ENCODE data around the gene NAE1. TPM values are rescaled to one million over a fixed set of nuclear protein-coding genes. Genes with fewer than 3 reads are reported as not detected.

Gene NAE1
- total RNA-seq, 1 experiment from 2014 or later: 146 TPM

DNA sequence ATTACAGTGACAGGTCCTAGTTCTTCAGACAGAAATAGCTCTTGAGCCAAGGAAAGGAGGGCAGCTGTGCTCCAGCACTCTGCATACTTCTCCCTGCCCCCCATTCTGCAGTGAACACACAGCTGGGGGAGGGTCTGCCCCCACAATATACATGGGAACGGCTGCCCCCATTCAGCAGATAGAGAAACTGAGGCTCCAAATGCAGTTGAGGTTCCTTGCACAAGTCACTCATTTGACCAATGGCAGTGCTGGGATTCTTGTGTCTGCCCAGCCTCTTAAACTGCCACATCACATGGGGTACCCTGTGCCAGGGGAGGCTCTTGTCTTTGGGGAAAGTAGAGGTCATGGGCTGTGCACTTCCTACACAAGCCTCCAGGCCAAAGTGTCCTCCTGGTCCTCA lies 38.6 kb upstream of the NAE1 start:
- intact Hi-C loops (cut with micrococcal nuclease; ENCODE audit: unreplicated experiment): loop anchor here (5.0 to 10.0 kb wide), 2 partner anchors 115 to 207 kb away; partner anchors contain the start of gene DYNC1LI2
- H3K27me3 ChIP-seq (replicated peaks; ENCODE audit: control insufficient read depth, insufficient read depth, low read length): no peaks in the 10 kb centered on the region; the same call in 1 of the 2 replicates
- H3K9me3 Mint-ChIP-seq (ENCODE audit: unreplicated experiment): no peaks in the 10 kb centered on the region
- ChIA-PET POLR2A (no interaction called here), CTCF (interaction anchor here (0.6 to 3.8 kb wide), 3 partner anchors 11 to 74 kb away, joined by 5 to 136 read pairs (median 17); partner anchors contain the start of genes NAE1 and PDP2)
- no peak overlapping the region for H3K4me3 ChIP-seq (ENCODE audit: low read depth, low read length)
- no peak overlapping the region for H3K4me3 Mint-ChIP-seq (ENCODE audit: unreplicated experiment)
- no peak for DNase-seq
- peaks cover 4% of the 10 kb centered on the region for H3K36me3 Mint-ChIP-seq (ENCODE audit: insufficient read depth, unreplicated experiment)
- BruUV-seq (replicated peaks): no TSS peak
- peaks cover 19% of the 10 kb centered on the region for H3K4me1 Mint-ChIP-seq (ENCODE audit: low read depth, unreplicated experiment)
- no peaks in the 10 kb centered on the region for H3K27me3 Mint-ChIP-seq (ENCODE audit: insufficient read depth, unreplicated experiment)
- peaks cover 16% of the 10 kb centered on the region for H3K4me1 ChIP-seq
- H3K9me3 ChIP-seq: no peaks in the 10 kb centered on the region
- no peaks in the 10 kb centered on the region for H3K36me3 ChIP-seq (ENCODE audit: control insufficient read depth, insufficient read depth, low read length)
- TF ChIP-seq, protein P1, sequence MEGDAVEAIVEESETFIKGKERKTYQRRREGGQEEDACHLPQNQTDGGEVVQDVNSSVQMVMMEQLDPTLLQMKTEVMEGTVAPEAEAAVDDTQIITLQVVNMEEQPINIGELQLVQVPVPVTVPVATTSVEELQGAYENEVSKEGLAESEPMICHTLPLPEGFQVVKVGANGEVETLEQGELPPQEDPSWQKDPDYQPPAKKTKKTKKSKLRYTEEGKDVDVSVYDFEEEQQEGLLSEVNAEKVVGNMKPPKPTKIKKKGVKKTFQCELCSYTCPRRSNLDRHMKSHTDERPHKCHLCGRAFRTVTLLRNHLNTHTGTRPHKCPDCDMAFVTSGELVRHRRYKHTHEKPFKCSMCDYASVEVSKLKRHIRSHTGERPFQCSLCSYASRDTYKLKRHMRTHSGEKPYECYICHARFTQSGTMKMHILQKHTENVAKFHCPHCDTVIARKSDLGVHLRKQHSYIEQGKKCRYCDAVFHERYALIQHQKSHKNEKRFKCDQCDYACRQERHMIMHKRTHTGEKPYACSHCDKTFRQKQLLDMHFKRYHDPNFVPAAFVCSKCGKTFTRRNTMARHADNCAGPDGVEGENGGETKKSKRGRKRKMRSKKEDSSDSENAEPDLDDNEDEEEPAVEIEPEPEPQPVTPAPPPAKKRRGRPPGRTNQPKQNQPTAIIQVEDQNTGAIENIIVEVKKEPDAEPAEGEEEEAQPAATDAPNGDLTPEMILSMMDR (IDR thresholded peaks at IDR 0.05; ENCODE audit: insufficient read depth in 1 of 2, low read depth in 1 of 2, low read length in 1 of 2, severe bottlenecking in 1 of 2, unreplicated experiment in 1 of 2): no peak
- no peak overlapping the region for H3K27ac Mint-ChIP-seq (ENCODE audit: unreplicated experiment)

DNA sequence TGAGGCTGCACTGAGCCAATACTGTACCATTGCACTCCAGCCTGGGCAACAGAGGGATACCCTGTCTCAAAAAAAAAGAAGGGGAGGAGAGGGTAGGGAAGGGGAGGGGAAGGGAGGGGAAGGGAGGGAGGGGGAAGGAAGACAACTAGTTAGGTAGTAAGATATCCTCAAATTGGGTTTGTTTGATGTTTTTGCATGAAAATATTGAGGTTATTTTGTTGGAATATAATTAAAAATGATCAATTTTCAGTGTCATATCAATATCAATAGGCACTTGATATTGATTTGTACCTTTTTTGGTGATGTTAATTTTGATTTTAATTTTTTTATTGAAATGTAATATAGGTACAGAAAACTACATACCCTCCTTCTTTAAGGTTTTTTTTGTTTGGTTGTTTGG lies 32.9 kb upstream of the NAE1 start:
- Mint-ChIP-seq H3K27me3 (ENCODE audit: insufficient read depth, unreplicated experiment) (no peaks in the 10 kb centered on the region), H3K9me3 (ENCODE audit: unreplicated experiment) (no peaks in the 10 kb centered on the region), H3K4me3 (ENCODE audit: unreplicated experiment) (no peak overlapping the region), H3K4me1 (ENCODE audit: low read depth, unreplicated experiment) (no peaks in the 10 kb centered on the region), H3K27ac (ENCODE audit: unreplicated experiment) (no peak overlapping the region), H3K36me3 (ENCODE audit: insufficient read depth, unreplicated experiment) (peaks cover 4% of the 10 kb centered on the region)
- Histone ChIP-seq H3K4me3 (ENCODE audit: low read depth, low read length) (no peak overlapping the region), H3K36me3 (ENCODE audit: control insufficient read depth, insufficient read depth, low read length) (no peaks in the 10 kb centered on the region), H3K4me1 (peaks cover 5% of the 10 kb centered on the region; the same call in 1 of the 2 replicates), H3K27me3 (replicated peaks; ENCODE audit: control insufficient read depth, insufficient read depth, low read length) (no peaks in the 10 kb centered on the region), H3K9me3 (no peaks in the 10 kb centered on the region)
- intact Hi-C loops (cut with micrococcal nuclease; ENCODE audit: unreplicated experiment): loop anchor here (10.0 kb wide), 1 partner anchor 109 kb away; the partner anchor contains the start of gene DYNC1LI2
- no TSS peak for BruUV-seq (replicated peaks)
- TF ChIP-seq, protein P1 (IDR thresholded peaks at IDR 0.05; ENCODE audit: insufficient read depth in 1 of 2, low read depth in 1 of 2, low read length in 1 of 2, severe bottlenecking in 1 of 2, unreplicated experiment in 1 of 2): no peak
- DNase-seq: no peak
- ChIA-PET CTCF (interaction anchor here (0.6 to 0.8 kb wide), 2 partner anchors 33 to 131 kb away, joined by 3 to 4 read pairs; partner anchors contain the start of gene NAE1), POLR2A (no interaction called here)

DNA sequence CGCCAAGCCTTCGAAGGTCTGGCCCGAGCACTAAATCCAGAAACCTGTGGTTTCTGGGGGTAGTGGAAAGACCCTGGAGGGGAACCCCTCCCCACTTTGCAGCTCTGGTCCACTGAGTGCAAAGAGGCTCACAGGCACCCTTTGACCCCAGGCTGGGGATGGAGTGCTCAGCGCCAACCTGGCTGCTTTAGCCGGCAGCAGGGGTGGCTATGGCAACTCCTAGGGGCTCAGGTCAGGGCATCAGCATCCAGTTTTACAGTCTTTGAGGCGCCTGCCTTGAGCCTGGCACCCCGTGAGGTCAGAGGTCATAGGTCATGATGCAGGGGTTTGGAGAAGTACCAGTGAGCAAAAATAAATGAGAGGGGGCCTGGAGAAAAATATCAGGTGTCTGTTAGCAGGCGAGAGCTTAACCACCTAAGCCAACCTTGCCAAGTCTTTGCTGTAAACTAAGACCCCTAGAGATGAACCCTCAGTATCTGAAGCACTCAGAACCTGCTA lies 31.3 kb upstream of the NAE1 start:
- TF ChIP-seq, protein P1 (IDR thresholded peaks at IDR 0.05; ENCODE audit: insufficient read depth in 1 of 2, low read depth in 1 of 2, low read length in 1 of 2, severe bottlenecking in 1 of 2, unreplicated experiment in 1 of 2): no peak
- POLR2A ChIA-PET: interaction anchor here (0.5 kb wide), 1 partner anchor 78 kb away, joined by 3 read pairs; no protein-coding TSS in a partner anchor
- intact Hi-C loops (cut with micrococcal nuclease; ENCODE audit: unreplicated experiment): loop anchor here (10.0 kb wide), 1 partner anchor 107 kb away; the partner anchor contains the start of gene DYNC1LI2
- H3K9me3 Mint-ChIP-seq (ENCODE audit: unreplicated experiment): no peaks in the 10 kb centered on the region
- CTCF ChIA-PET: interaction anchor here (1.0 kb wide), 1 partner anchor 11 kb away, joined by 5 read pairs; no protein-coding TSS in a partner anchor
- H3K36me3 Mint-ChIP-seq (ENCODE audit: insufficient read depth, unreplicated experiment): no peaks in the 10 kb centered on the region
- no peak for DNase-seq
- H3K4me1 ChIP-seq: peaks cover 14% of the 10 kb centered on the region
- H3K4me3 Mint-ChIP-seq (ENCODE audit: unreplicated experiment): no peak overlapping the region
- no peaks in the 10 kb centered on the region for H3K27me3 Mint-ChIP-seq (ENCODE audit: insufficient read depth, unreplicated experiment)
- no peak overlapping the region for H3K4me3 ChIP-seq (ENCODE audit: low read depth, low read length)
- H3K4me1 Mint-ChIP-seq (ENCODE audit: low read depth, unreplicated experiment): peaks cover 4% of the 10 kb centered on the region
- BruUV-seq (replicated peaks): no TSS peak
- H3K9me3 ChIP-seq: no peaks in the 10 kb centered on the region
- H3K36me3 ChIP-seq (ENCODE audit: control insufficient read depth, insufficient read depth, low read length): no peaks in the 10 kb centered on the region
- H3K27ac Mint-ChIP-seq (ENCODE audit: unreplicated experiment): no peak overlapping the region
- no peaks in the 10 kb centered on the region for H3K27me3 ChIP-seq (replicated peaks; ENCODE audit: control insufficient read depth, insufficient read depth, low read length)

All from Caco-2 (cell line).